ENCODE data around the gene TPST2.

The TPST2 gene

GRCh38 chr22:26501996-26502395 is 87.9 kb downstream of the TPST2 start:
- no peak overlapping the region for H3K27ac ChIP-seq
- TF ChIP-seq ZFX (IDR thresholded peaks at IDR 0.05) (no peak), CTCF (conservative IDR thresholded peaks at IDR 0.05) (no peak)

GRCh38 chr22:26499188-26499703 is 90.7 kb downstream of the TPST2 start:
- no peak overlapping the region for H3K27ac ChIP-seq
- TF ChIP-seq CTCF (conservative IDR thresholded peaks at IDR 0.05): no peak
- no peak for TF ChIP-seq ZFX (IDR thresholded peaks at IDR 0.05)

- H3K27ac ChIP-seq: no peak overlapping the region
- TF ChIP-seq ZFX (IDR thresholded peaks at IDR 0.05) (no peak), CTCF (conservative IDR thresholded peaks at IDR 0.05) (no peak)
Measured at GRCh38 chr22:26496456-26496855, 93.5 kb downstream of the TPST2 start.

GRCh38 chr22:26494506-26494905 is 95.4 kb downstream of the TPST2 start:
- H3K27ac ChIP-seq: no peak overlapping the region
- TF ChIP-seq ZFX (IDR thresholded peaks at IDR 0.05) (no peak), CTCF (conservative IDR thresholded peaks at IDR 0.05) (no peak)

GRCh38 chr22:26492220-26492619 is 97.7 kb downstream of the TPST2 start:
- TF ChIP-seq CTCF (conservative IDR thresholded peaks at IDR 0.05) (no peak), ZFX (IDR thresholded peaks at IDR 0.05) (no peak)
- H3K27ac ChIP-seq: no peak overlapping the region

- no peak for TF ChIP-seq CTCF (conservative IDR thresholded peaks at IDR 0.05)
- no peak for TF ChIP-seq ZFX (IDR thresholded peaks at IDR 0.05)
- H3K27ac ChIP-seq: no peak overlapping the region
Measured at GRCh38 chr22:26489447-26490036, 100.4 kb downstream of the TPST2 start.

GRCh38 chr22:26487996-26488395 is 101.9 kb downstream of the TPST2 start:
- TF ChIP-seq CTCF (conservative IDR thresholded peaks at IDR 0.05): no peak
- no peak overlapping the region for H3K27ac ChIP-seq

Measured in C4-2B (cell line).